Measurements from ENCODE around the gene CBLN3.

The CBLN3 gene

GRCh38 chr14:24437736-24438067 is 8.2 kb upstream of the CBLN3 start:
- no peak overlapping the region for H2AFZ ChIP-seq (ENCODE audit: insufficient read depth, low read length, poor library complexity)
- no peak for DNase-seq
- no peak overlapping the region for H3K27ac ChIP-seq (ENCODE audit: low read depth, low read length)
- WGBS (ENCODE audit: extremely low coverage, insufficient coverage, insufficient read length): no CpG with 5 or more reads among the region's 2 CpGs
- H3K79me1 ChIP-seq (ENCODE audit: low read length): peaks cover 9% of the 10 kb centered on the region
- no peak overlapping the region for H2BK12ac ChIP-seq (ENCODE audit: low read length)
- no peak overlapping the region for H3K18ac ChIP-seq (ENCODE audit: low read length)
- H3K79me2 ChIP-seq (ENCODE audit: control insufficient read depth, insufficient read depth, low read length, poor library complexity): peaks cover 6% of the 10 kb centered on the region
- peaks cover 4 to 6% of the 10 kb centered on the region in 2 experiments for H3K4me1 ChIP-seq (ENCODE audit: control insufficient read depth in 1 of 2, insufficient read depth in 2 of 2, low read length in 2 of 2)
- no peaks in the 10 kb centered on the region for H3K27me3 ChIP-seq (ENCODE audit: insufficient read depth, low read length)
- H3K4me3 ChIP-seq (ENCODE audit: low read depth, low read length): no peak overlapping the region
- no peak overlapping the region for H4K8ac ChIP-seq (ENCODE audit: low read depth, low read length)
- no peak overlapping the region for H4K12ac ChIP-seq (ENCODE audit: low read depth, low read length)
- no peak overlapping the region for H2BK5ac ChIP-seq (ENCODE audit: low read depth, low read length, poor library complexity)
- no peak overlapping the region for H3K4me2 ChIP-seq (ENCODE audit: low read length)
- no peak overlapping the region for H3K9ac ChIP-seq (ENCODE audit: low read length)
- H2BK120ac ChIP-seq (ENCODE audit: insufficient read depth, low read length, poor library complexity): no peak overlapping the region
- no peaks in the 10 kb centered on the region for H3K9me3 ChIP-seq (ENCODE audit: insufficient read depth, low read depth, low read length)
- H3K23ac ChIP-seq (ENCODE audit: low read length): no peak overlapping the region
- H3K4ac ChIP-seq (ENCODE audit: low read depth, low read length): no peak overlapping the region
- H2AK5ac ChIP-seq (ENCODE audit: low read length): no peak overlapping the region
- H3K14ac ChIP-seq (ENCODE audit: low read length): no peak overlapping the region
- H3K36me3 ChIP-seq (ENCODE audit: control insufficient read depth in 1 of 2, insufficient read depth in 2 of 2, low read length in 2 of 2): peaks cover 34 to 52% of the 10 kb centered on the region in 2 experiments
- H4K91ac ChIP-seq (ENCODE audit: low read depth, low read length): no peak overlapping the region

GRCh38 chr14:24437020-24437735 is 7.7 kb upstream of the CBLN3 start:
- no peak overlapping the region for H2BK5ac ChIP-seq (ENCODE audit: low read depth, low read length, poor library complexity)
- no CpG with 5 or more reads among the region's 12 CpGs for WGBS (ENCODE audit: extremely low coverage, insufficient coverage, insufficient read length)
- no peak overlapping the region for H3K9ac ChIP-seq (ENCODE audit: low read length)
- H3K27me3 ChIP-seq (ENCODE audit: insufficient read depth, low read length): no peaks in the 10 kb centered on the region
- H3K9me3 ChIP-seq (ENCODE audit: insufficient read depth, low read depth, low read length): no peaks in the 10 kb centered on the region
- H2AK5ac ChIP-seq (ENCODE audit: low read length): no peak overlapping the region
- H3K23ac ChIP-seq (ENCODE audit: low read length): no peak overlapping the region
- no peak for DNase-seq
- peaks cover 40 to 58% of the 10 kb centered on the region in 2 experiments for H3K36me3 ChIP-seq (ENCODE audit: control insufficient read depth in 1 of 2, insufficient read depth in 2 of 2, low read length in 2 of 2)
- H4K12ac ChIP-seq (ENCODE audit: low read depth, low read length): no peak overlapping the region
- H4K8ac ChIP-seq (ENCODE audit: low read depth, low read length): no peak overlapping the region
- H3K79me2 ChIP-seq (ENCODE audit: control insufficient read depth, insufficient read depth, low read length, poor library complexity): peaks cover 4% of the 10 kb centered on the region
- H3K14ac ChIP-seq (ENCODE audit: low read length): no peak overlapping the region
- H3K4me3 ChIP-seq (ENCODE audit: low read depth, low read length): no peak overlapping the region
- H3K4me2 ChIP-seq (ENCODE audit: low read length): no peak overlapping the region
- no peak overlapping the region for H2BK12ac ChIP-seq (ENCODE audit: low read length)
- peaks cover 4% of the 10 kb centered on the region for H3K79me1 ChIP-seq (ENCODE audit: low read length)
- no peak overlapping the region for H3K18ac ChIP-seq (ENCODE audit: low read length)
- no peak overlapping the region for H3K27ac ChIP-seq (ENCODE audit: low read depth, low read length)
- H3K4ac ChIP-seq (ENCODE audit: low read depth, low read length): no peak overlapping the region
- H4K91ac ChIP-seq (ENCODE audit: low read depth, low read length): no peak overlapping the region
- no peak overlapping the region for H2BK120ac ChIP-seq (ENCODE audit: insufficient read depth, low read length, poor library complexity)
- peaks cover 4 to 6% of the 10 kb centered on the region in 2 experiments for H3K4me1 ChIP-seq (ENCODE audit: control insufficient read depth in 1 of 2, insufficient read depth in 2 of 2, low read length in 2 of 2)
- no peak overlapping the region for H2AFZ ChIP-seq (ENCODE audit: insufficient read depth, low read length, poor library complexity)

- Histone ChIP-seq H3K23ac (ENCODE audit: low read length) (no peak overlapping the region), H3K4me1 (ENCODE audit: control insufficient read depth in 1 of 2, insufficient read depth in 2 of 2, low read length in 2 of 2) (peaks cover 2% of the 10 kb centered on the region in 2 experiments), H3K36me3 (ENCODE audit: control insufficient read depth in 1 of 2, insufficient read depth in 2 of 2, low read length in 2 of 2) (peaks cover 43 to 61% of the 10 kb centered on the region in 2 experiments), H3K9me3 (ENCODE audit: insufficient read depth, low read depth, low read length) (no peaks in the 10 kb centered on the region), H2BK120ac (ENCODE audit: insufficient read depth, low read length, poor library complexity) (no peak overlapping the region), H3K4me3 (ENCODE audit: low read depth, low read length) (no peak overlapping the region), H3K79me1 (ENCODE audit: low read length) (no peaks in the 10 kb centered on the region), H2AFZ (ENCODE audit: insufficient read depth, low read length, poor library complexity) (no peak overlapping the region), H3K18ac (ENCODE audit: low read length) (no peak overlapping the region), H3K4me2 (ENCODE audit: low read length) (no peak overlapping the region), H3K27ac (ENCODE audit: low read depth, low read length) (no peak overlapping the region), H2AK5ac (ENCODE audit: low read length) (no peak overlapping the region), H2BK12ac (ENCODE audit: low read length) (no peak overlapping the region), H3K4ac (ENCODE audit: low read depth, low read length) (no peak overlapping the region), H3K9ac (ENCODE audit: low read length) (no peak overlapping the region), H3K27me3 (ENCODE audit: insufficient read depth, low read length) (no peaks in the 10 kb centered on the region), H2BK5ac (ENCODE audit: low read depth, low read length, poor library complexity) (no peak overlapping the region), H4K12ac (ENCODE audit: low read depth, low read length) (no peak overlapping the region), H3K79me2 (ENCODE audit: control insufficient read depth, insufficient read depth, low read length, poor library complexity) (no peaks in the 10 kb centered on the region), H4K91ac (ENCODE audit: low read depth, low read length) (no peak overlapping the region), H3K14ac (ENCODE audit: low read length) (no peak overlapping the region), H4K8ac (ENCODE audit: low read depth, low read length) (no peak overlapping the region)
- peak; percentile 32 to 77 for DNase-seq
- no CpG with 5 or more reads among the region's 5 CpGs for WGBS (ENCODE audit: extremely low coverage, insufficient coverage, insufficient read length)
Measured at GRCh38 chr14:24436355-24437019, 7.0 kb upstream of the CBLN3 start.

GRCh38 chr14:24435998-24436354 is 6.5 kb upstream of the CBLN3 start:
- H4K12ac ChIP-seq (ENCODE audit: low read depth, low read length): no peak overlapping the region
- H4K8ac ChIP-seq (ENCODE audit: low read depth, low read length): no peak overlapping the region
- no peak overlapping the region for H3K4me2 ChIP-seq (ENCODE audit: low read length)
- H3K36me3 ChIP-seq (ENCODE audit: control insufficient read depth in 1 of 2, insufficient read depth in 2 of 2, low read length in 2 of 2): peaks cover 43 to 61% of the 10 kb centered on the region in 2 experiments
- no peak overlapping the region for H2BK120ac ChIP-seq (ENCODE audit: insufficient read depth, low read length, poor library complexity)
- H3K9me3 ChIP-seq (ENCODE audit: insufficient read depth, low read depth, low read length): no peaks in the 10 kb centered on the region
- no peaks in the 10 kb centered on the region for H3K27me3 ChIP-seq (ENCODE audit: insufficient read depth, low read length)
- H3K4me1 ChIP-seq (ENCODE audit: control insufficient read depth in 1 of 2, insufficient read depth in 2 of 2, low read length in 2 of 2): peaks cover 5 to 7% of the 10 kb centered on the region in 2 experiments
- H3K79me1 ChIP-seq (ENCODE audit: low read length): no peaks in the 10 kb centered on the region
- no peak overlapping the region for H3K9ac ChIP-seq (ENCODE audit: low read length)
- H3K23ac ChIP-seq (ENCODE audit: low read length): no peak overlapping the region
- no peak overlapping the region for H2BK12ac ChIP-seq (ENCODE audit: low read length)
- H3K79me2 ChIP-seq (ENCODE audit: control insufficient read depth, insufficient read depth, low read length, poor library complexity): no peaks in the 10 kb centered on the region
- no peak overlapping the region for H3K4ac ChIP-seq (ENCODE audit: low read depth, low read length)
- no peak overlapping the region for H2AK5ac ChIP-seq (ENCODE audit: low read length)
- H3K18ac ChIP-seq (ENCODE audit: low read length): no peak overlapping the region
- no peak overlapping the region for H4K91ac ChIP-seq (ENCODE audit: low read depth, low read length)
- H3K14ac ChIP-seq (ENCODE audit: low read length): no peak overlapping the region
- H3K4me3 ChIP-seq (ENCODE audit: low read depth, low read length): no peak overlapping the region
- no peak overlapping the region for H2BK5ac ChIP-seq (ENCODE audit: low read depth, low read length, poor library complexity)
- no peak overlapping the region for H2AFZ ChIP-seq (ENCODE audit: insufficient read depth, low read length, poor library complexity)
- DNase-seq: no peak
- WGBS (ENCODE audit: extremely low coverage, insufficient coverage, insufficient read length): no CpG with 5 or more reads among the region's 6 CpGs
- H3K27ac ChIP-seq (ENCODE audit: low read depth, low read length): no peak overlapping the region
